HepG2 (cell line): ENCODE results near the gene GCN1. TPM values are rescaled to one million over a fixed set of nuclear protein-coding genes. Genes with fewer than 3 reads are reported as not detected.
A peak's percentile ranks its signal among the peaks of the same experiment; 100 is the strongest.

Experiments
- MBNL3 ChIP-seq: fragments of 250-450 bp; sonication (Bioruptor Pico); conservative IDR thresholded peaks from 2 replicates; pipeline ENCODE4 v1.8.0; 2022; ENCODE audit warnings: mild to moderate bottlenecking, inconsistent platforms
- NR2F2 ChIP-seq: IDR thresholded peaks from 2 replicates; pipeline ENCODE4 v1.6.1; 2012; ENCODE audit warnings: low read depth, inconsistent platforms, borderline replicate concordance
- PHF8 ChIP-seq: sonication (generic); formaldehyde crosslinking; IDR thresholded peaks from 2 replicates; pipeline ENCODE4 v1.5.0; 2020; ENCODE audit warnings: missing genetic modification reagents
- U2AF1 ChIP-seq: fragments of 200-400 bp; formaldehyde crosslinking; optimal IDR thresholded peaks from 2 replicates; pipeline ENCODE3; 2017; ENCODE audit warnings: mild to moderate bottlenecking, low read depth, low read length
- ZNF335 ChIP-seq: sonication (generic); formaldehyde crosslinking; IDR thresholded peaks from 2 replicates; pipeline ENCODE4 v1.4.0; 2020; ENCODE audit warnings: missing genetic modification reagents
- ZNF383 ChIP-seq: sonication (generic); formaldehyde crosslinking; IDR thresholded peaks from 2 replicates; pipeline ENCODE4 v1.4.0; 2020; ENCODE audit warnings: missing genetic modification reagents, mild to moderate bottlenecking, borderline replicate concordance
- ZNF44 ChIP-seq: sonication (generic); formaldehyde crosslinking; IDR thresholded peaks from 2 replicates; pipeline ENCODE4 v1.5.1; 2020; ENCODE audit warnings: mild to moderate bottlenecking, missing genetic modification reagents
- ZNF567 ChIP-seq: sonication (generic); formaldehyde crosslinking; IDR thresholded peaks from 2 replicates; pipeline ENCODE4 v1.8.1; 2023; ENCODE audit warnings: mild to moderate bottlenecking, missing genetic modification reagents, borderline replicate concordance
- ZNF776 ChIP-seq: sonication (generic); formaldehyde crosslinking; IDR thresholded peaks from 2 replicates; pipeline ENCODE4 v1.4.0; 2020; ENCODE audit warnings: mild to moderate bottlenecking, missing genetic modification reagents
- ZNF839 ChIP-seq: sonication (generic); formaldehyde crosslinking; IDR thresholded peaks from 2 replicates; pipeline ENCODE4 v1.4.0; 2020; ENCODE audit warnings: missing genetic modification reagents, mild to moderate bottlenecking, borderline replicate concordance
- polyA plus RNA-seq, 8 experiments: library from polyadenylated mRNA; depleted of rRNA in 3 of 8; stranded (reverse) in 7 of 8; unstranded in 1 of 8; fragments of >200 nt; fragmentation: Illumina TruSeq in 4 of 8; extraction: Trizol in 4 of 8; gene quantifications; 2 replicates each; pipeline versions ENCODE4 v1.2.1 to v1.2.3, GENCODE V29; 2011 to 2016; ENCODE audit warnings: low read depth in 4 of 8, missing spikeins in 1 of 8, mixed read lengths in 1 of 8; ENCODE audit not compliant: insufficient read depth in 1 of 8
- total RNA-seq, 5 experiments: library from RNA; depleted of rRNA; stranded (reverse); fragments of >200 nt; fragmentation: Illumina TruSeq; extraction: Trizol; gene quantifications; 2 replicates each; pipeline ENCODE4 v1.2.3, GENCODE V29; 2016; ENCODE audit warnings: low read depth in 1 of 5
- TF ChIP-seq, protein P1 (sequence below): IDR thresholded peaks from 2 replicates; pipeline ENCODE4 v1.6.1; 2016; ENCODE audit warnings: control low read depth
- TF ChIP-seq, protein P2 (sequence below): sonication (generic); formaldehyde crosslinking; IDR thresholded peaks from 2 replicates; pipeline ENCODE4 v1.5.0; 2020; ENCODE audit warnings: mild to moderate bottlenecking, missing genetic modification reagents
- TF ChIP-seq, protein P3 (sequence below): IDR thresholded peaks from 2 replicates; pipeline ENCODE4 v1.6.1; 2016; ENCODE audit warnings: low read depth, missing genetic modification reagents, missing compliant biosample characterization
- TF ChIP-seq, protein P4 (sequence below): sonication (generic); formaldehyde crosslinking; IDR thresholded peaks from 2 replicates; pipeline ENCODE4 v1.4.0; 2020; ENCODE audit warnings: mild to moderate bottlenecking, missing genetic modification reagents
- TF ChIP-seq, protein P5 (sequence below): sonication (generic); formaldehyde crosslinking; IDR thresholded peaks from 2 replicates; pipeline ENCODE4 v1.5.1; 2020; ENCODE audit warnings: mild to moderate bottlenecking, missing genetic modification reagents, moderate library complexity

GCN1 gene
- total and polyA plus RNA-seq, 2 of the 13 experiments (the other 11 are each of a cell fraction or from before 2014, with no cell fraction given) = 58.2 to 83.0 TPM

DNA sequence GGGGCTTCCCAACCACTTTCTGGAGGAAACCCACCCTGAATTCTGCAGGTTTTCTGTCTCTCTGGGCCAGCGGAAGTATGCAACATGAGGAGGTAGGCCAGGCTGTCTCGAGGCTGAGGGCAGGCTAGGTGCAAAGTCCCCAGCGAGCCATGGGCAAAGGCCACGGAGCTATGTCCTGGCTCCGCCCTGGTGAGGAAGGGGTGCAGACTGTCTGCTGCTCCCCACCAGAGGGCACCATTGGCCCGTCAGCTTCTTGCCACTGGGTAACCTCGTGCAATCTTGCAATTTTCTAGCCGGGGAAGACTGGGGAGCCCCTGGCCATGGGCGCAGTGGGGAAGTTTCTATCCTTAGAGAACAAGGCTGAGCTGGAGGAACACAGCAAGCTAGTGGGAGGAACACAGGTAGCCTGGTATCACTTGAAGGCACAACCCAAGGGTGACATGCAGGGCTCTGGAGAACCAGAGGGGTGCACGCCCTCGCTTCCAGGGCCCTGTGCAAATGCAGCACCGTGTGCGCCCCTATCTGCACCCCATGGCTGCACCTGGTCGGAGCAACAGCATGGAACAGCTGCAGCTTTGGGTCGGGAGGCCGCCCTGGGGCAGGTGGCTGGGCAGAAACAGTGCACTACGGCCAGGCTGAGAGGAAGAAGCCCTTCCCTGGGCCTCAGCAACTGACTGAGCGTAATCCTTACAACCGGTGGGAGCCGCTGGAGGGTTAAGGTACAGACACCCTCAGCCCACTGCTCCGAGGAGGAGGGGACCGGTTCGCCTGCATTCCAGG, 34.0 kb upstream of the GCN1 start (continued):
- TF ChIP-seq, protein P1, sequence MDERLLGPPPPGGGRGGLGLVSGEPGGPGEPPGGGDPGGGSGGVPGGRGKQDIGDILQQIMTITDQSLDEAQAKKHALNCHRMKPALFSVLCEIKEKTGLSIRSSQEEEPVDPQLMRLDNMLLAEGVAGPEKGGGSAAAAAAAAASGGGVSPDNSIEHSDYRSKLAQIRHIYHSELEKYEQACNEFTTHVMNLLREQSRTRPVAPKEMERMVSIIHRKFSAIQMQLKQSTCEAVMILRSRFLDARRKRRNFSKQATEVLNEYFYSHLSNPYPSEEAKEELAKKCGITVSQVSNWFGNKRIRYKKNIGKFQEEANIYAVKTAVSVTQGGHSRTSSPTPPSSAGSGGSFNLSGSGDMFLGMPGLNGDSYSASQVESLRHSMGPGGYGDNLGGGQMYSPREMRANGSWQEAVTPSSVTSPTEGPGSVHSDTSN (CRISPR knock-in tag) = no peak
- TF ChIP-seq MBNL3 (no peak), ZNF776 (CRISPR knock-in tag) (no peak), ZNF567 (peak; percentile 75; the same call in 1 of the 2 replicates), ZNF44 (peak; percentile 89; the same call in 1 of the 2 replicates), NR2F2 (peak; percentile 68; the same call in 1 of the 2 replicates), ZNF839 (no peak), ZNF383 (CRISPR knock-in tag) (no peak), ZNF335 (CRISPR knock-in tag) (no peak), U2AF1 (peak; percentile 79), PHF8 (CRISPR knock-in tag) (peak; percentile 59)
- TF ChIP-seq, protein P2, sequence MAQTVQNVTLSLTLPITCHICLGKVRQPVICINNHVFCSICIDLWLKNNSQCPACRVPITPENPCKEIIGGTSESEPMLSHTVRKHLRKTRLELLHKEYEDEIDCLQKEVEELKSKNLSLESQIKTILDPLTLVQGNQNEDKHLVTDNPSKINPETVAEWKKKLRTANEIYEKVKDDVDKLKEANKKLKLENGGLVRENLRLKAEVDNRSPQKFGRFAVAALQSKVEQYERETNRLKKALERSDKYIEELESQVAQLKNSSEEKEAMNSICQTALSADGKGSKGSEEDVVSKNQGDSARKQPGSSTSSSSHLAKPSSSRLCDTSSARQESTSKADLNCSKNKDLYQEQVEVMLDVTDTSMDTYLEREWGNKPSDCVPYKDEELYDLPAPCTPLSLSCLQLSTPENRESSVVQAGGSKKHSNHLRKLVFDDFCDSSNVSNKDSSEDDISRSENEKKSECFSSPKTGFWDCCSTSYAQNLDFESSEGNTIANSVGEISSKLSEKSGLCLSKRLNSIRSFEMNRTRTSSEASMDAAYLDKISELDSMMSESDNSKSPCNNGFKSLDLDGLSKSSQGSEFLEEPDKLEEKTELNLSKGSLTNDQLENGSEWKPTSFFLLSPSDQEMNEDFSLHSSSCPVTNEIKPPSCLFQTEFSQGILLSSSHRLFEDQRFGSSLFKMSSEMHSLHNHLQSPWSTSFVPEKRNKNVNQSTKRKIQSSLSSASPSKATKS (CRISPR knock-in tag) = no peak
- TF ChIP-seq, protein P3, sequence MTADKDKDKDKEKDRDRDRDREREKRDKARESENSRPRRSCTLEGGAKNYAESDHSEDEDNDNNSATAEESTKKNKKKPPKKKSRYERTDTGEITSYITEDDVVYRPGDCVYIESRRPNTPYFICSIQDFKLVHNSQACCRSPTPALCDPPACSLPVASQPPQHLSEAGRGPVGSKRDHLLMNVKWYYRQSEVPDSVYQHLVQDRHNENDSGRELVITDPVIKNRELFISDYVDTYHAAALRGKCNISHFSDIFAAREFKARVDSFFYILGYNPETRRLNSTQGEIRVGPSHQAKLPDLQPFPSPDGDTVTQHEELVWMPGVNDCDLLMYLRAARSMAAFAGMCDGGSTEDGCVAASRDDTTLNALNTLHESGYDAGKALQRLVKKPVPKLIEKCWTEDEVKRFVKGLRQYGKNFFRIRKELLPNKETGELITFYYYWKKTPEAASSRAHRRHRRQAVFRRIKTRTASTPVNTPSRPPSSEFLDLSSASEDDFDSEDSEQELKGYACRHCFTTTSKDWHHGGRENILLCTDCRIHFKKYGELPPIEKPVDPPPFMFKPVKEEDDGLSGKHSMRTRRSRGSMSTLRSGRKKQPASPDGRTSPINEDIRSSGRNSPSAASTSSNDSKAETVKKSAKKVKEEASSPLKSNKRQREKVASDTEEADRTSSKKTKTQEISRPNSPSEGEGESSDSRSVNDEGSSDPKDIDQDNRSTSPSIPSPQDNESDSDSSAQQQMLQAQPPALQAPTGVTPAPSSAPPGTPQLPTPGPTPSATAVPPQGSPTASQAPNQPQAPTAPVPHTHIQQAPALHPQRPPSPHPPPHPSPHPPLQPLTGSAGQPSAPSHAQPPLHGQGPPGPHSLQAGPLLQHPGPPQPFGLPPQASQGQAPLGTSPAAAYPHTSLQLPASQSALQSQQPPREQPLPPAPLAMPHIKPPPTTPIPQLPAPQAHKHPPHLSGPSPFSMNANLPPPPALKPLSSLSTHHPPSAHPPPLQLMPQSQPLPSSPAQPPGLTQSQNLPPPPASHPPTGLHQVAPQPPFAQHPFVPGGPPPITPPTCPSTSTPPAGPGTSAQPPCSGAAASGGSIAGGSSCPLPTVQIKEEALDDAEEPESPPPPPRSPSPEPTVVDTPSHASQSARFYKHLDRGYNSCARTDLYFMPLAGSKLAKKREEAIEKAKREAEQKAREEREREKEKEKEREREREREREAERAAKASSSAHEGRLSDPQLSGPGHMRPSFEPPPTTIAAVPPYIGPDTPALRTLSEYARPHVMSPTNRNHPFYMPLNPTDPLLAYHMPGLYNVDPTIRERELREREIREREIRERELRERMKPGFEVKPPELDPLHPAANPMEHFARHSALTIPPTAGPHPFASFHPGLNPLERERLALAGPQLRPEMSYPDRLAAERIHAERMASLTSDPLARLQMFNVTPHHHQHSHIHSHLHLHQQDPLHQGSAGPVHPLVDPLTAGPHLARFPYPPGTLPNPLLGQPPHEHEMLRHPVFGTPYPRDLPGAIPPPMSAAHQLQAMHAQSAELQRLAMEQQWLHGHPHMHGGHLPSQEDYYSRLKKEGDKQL = peak; percentile 30; the same call in 1 of the 2 replicates
- TF ChIP-seq, protein P4, sequence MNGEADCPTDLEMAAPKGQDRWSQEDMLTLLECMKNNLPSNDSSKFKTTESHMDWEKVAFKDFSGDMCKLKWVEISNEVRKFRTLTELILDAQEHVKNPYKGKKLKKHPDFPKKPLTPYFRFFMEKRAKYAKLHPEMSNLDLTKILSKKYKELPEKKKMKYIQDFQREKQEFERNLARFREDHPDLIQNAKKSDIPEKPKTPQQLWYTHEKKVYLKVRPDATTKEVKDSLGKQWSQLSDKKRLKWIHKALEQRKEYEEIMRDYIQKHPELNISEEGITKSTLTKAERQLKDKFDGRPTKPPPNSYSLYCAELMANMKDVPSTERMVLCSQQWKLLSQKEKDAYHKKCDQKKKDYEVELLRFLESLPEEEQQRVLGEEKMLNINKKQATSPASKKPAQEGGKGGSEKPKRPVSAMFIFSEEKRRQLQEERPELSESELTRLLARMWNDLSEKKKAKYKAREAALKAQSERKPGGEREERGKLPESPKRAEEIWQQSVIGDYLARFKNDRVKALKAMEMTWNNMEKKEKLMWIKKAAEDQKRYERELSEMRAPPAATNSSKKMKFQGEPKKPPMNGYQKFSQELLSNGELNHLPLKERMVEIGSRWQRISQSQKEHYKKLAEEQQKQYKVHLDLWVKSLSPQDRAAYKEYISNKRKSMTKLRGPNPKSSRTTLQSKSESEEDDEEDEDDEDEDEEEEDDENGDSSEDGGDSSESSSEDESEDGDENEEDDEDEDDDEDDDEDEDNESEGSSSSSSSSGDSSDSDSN = peak; percentile 78
- TF ChIP-seq, protein P5, sequence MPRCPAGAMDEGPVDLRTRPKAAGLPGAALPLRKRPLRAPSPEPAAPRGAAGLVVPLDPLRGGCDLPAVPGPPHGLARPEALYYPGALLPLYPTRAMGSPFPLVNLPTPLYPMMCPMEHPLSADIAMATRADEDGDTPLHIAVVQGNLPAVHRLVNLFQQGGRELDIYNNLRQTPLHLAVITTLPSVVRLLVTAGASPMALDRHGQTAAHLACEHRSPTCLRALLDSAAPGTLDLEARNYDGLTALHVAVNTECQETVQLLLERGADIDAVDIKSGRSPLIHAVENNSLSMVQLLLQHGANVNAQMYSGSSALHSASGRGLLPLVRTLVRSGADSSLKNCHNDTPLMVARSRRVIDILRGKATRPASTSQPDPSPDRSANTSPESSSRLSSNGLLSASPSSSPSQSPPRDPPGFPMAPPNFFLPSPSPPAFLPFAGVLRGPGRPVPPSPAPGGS (CRISPR knock-in tag) = no peak; the same call in 1 of the 2 replicates
